Glutamatergic neuron (in vitro differentiated cells): ENCODE measurements around the gene VASP. TPM values are rescaled to one million over a fixed set of nuclear protein-coding genes. Genes with fewer than 3 reads are reported as not detected.

Experiments
- DNase-seq: peaks from one replicate; pipeline ENCODE4 v3.0.0; 2022
- H3K27ac Mint-ChIP-seq: one replicate; pipeline ENCODE4 v1.8.0; 2020; ENCODE audit warnings: mild to moderate bottlenecking, mixed read lengths, inconsistent platforms; ENCODE audit not compliant: unreplicated experiment
- H3K27me3 Mint-ChIP-seq: one replicate; pipeline ENCODE4 v1.8.0; 2020; ENCODE audit warnings: mild to moderate bottlenecking, moderate library complexity, mixed read lengths, inconsistent platforms; ENCODE audit not compliant: unreplicated experiment
- H3K36me3 Mint-ChIP-seq: one replicate; pipeline ENCODE4 v1.8.0; 2020; ENCODE audit warnings: mild to moderate bottlenecking, mixed read lengths, inconsistent platforms; ENCODE audit not compliant: unreplicated experiment
- H3K4me1 Mint-ChIP-seq: one replicate; pipeline ENCODE4 v1.8.0; 2020; ENCODE audit warnings: mild to moderate bottlenecking, low read depth, mixed read lengths, inconsistent platforms; ENCODE audit not compliant: unreplicated experiment
- H3K4me3 Mint-ChIP-seq: one replicate; pipeline ENCODE4 v1.8.0; 2020; ENCODE audit warnings: mild to moderate bottlenecking, mixed read lengths, inconsistent platforms; ENCODE audit not compliant: unreplicated experiment
- H3K9me3 Mint-ChIP-seq: one replicate; pipeline ENCODE4 v1.8.0; 2020; ENCODE audit warnings: mild to moderate bottlenecking, moderate library complexity, mixed read lengths, inconsistent platforms; ENCODE audit not compliant: unreplicated experiment
- CTCF ChIP-seq: fragments of 200-600 bp; sonication (generic); IDR thresholded peaks from one replicate; pipeline ENCODE4 v1.5.0; 2021; ENCODE audit not compliant: partially characterized antibody, unreplicated experiment
- total RNA-seq: library from RNA; stranded (reverse); fragmentation: NEBNext Ultra II Directional; extraction: Animal tissue kit (Norgen Biotek cat#: 25700); gene quantifications from one replicate; pipeline ENCODE4 v1.2.1, GENCODE V29; 2021; ENCODE audit not compliant: unreplicated experiment

The VASP gene
- total RNA-seq, 1 donor from 2014 or later: 73.6 TPM

- Mint-ChIP-seq H3K9me3 (peaks cover 6% of the 10 kb centered on the region), H3K36me3 (no peaks in the 10 kb centered on the region), H3K4me3 (no peak overlapping the region), H3K4me1 (peaks cover 10% of the 10 kb centered on the region), H3K27me3 (peaks cover 21% of the 10 kb centered on the region), H3K27ac (no peak overlapping the region)
- DNase-seq: no peak
- no peak for TF ChIP-seq CTCF
Observed at GRCh38 chr19:45471111-45471930, 36.0 kb upstream of the VASP start.

- Mint-ChIP-seq H3K27me3 (peaks cover 21% of the 10 kb centered on the region), H3K36me3 (no peaks in the 10 kb centered on the region), H3K27ac (no peak overlapping the region), H3K4me1 (peaks cover 10% of the 10 kb centered on the region), H3K4me3 (peak overlapping the region; percentile 69), H3K9me3 (peaks cover 6% of the 10 kb centered on the region)
- TF ChIP-seq CTCF: no peak
- no peak for DNase-seq
Observed at GRCh38 chr19:45471931-45472562, 35.2 kb upstream of the VASP start.

GRCh38 chr19:45472563-45473366 lies 34.5 kb upstream of the VASP start:
- peaks cover 6% of the 10 kb centered on the region for H3K9me3 Mint-ChIP-seq
- H3K4me1 Mint-ChIP-seq: peaks cover 10% of the 10 kb centered on the region
- H3K27me3 Mint-ChIP-seq: peaks cover 20% of the 10 kb centered on the region
- no peak for DNase-seq
- TF ChIP-seq CTCF: no peak
- H3K27ac Mint-ChIP-seq: peak overlapping the region; percentile 19
- H3K36me3 Mint-ChIP-seq: no peaks in the 10 kb centered on the region
- peak overlapping the region; percentile 69 for H3K4me3 Mint-ChIP-seq

GRCh38 chr19:45473367-45473681 lies 34.0 kb upstream of the VASP start:
- TF ChIP-seq CTCF: no peak
- H3K4me1 Mint-ChIP-seq: peaks cover 11% of the 10 kb centered on the region
- H3K9me3 Mint-ChIP-seq: peaks cover 6% of the 10 kb centered on the region
- no peak overlapping the region for H3K27ac Mint-ChIP-seq
- H3K27me3 Mint-ChIP-seq: peaks cover 16% of the 10 kb centered on the region
- no peak for DNase-seq
- H3K4me3 Mint-ChIP-seq: no peak overlapping the region
- H3K36me3 Mint-ChIP-seq: no peaks in the 10 kb centered on the region
